ENCODE measurements around the gene FOXN3.
"Not testable (repeated sequence)": the region's sequence is repeated elsewhere in the genome, so short reads cannot be mapped to it uniquely, and the experiment has no call there.

FOXN3 gene

DNA sequence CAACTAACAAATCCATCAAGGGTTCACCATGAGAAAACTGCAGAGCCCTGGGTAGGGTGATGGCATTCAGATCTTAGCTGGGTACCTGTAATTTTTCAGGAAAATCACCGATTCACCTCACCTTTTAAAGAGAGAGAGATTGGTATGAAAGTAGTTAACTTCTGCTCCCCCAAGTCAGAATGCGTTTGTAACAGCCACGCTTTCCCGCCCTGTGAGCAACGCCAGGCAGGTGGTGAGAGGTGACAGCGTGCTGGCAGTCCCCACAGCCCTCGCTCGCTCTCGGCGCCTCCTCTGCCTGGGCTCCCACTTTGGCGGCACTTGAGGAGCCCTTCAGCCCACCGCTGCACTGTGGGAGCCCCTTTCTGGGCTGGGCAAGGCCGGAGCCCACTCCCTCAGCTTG is 305.8 kb downstream of the FOXN3 start:
- not testable (repeated sequence) for DNase-seq

DNA sequence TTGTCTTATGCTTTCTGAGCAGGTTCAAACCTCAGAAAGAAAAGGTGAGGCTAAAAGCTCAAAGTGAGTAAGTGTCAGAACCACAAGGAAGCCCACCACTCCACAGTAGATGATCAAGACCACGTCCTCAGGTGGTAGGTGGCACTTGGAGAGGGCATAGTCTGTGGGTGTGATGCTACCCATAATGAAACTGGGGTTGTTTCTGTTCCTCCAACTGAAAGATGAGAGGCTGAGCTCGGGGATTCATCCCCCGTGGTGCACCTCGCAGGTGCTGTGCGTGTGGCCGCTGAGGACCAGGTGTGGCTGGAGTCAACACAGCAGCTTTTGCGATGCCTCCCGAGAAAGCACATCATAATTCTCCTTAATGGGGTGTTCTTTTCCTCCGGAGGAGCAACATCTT is 306.9 kb downstream of the FOXN3 start:
- no peak for DNase-seq

DNA sequence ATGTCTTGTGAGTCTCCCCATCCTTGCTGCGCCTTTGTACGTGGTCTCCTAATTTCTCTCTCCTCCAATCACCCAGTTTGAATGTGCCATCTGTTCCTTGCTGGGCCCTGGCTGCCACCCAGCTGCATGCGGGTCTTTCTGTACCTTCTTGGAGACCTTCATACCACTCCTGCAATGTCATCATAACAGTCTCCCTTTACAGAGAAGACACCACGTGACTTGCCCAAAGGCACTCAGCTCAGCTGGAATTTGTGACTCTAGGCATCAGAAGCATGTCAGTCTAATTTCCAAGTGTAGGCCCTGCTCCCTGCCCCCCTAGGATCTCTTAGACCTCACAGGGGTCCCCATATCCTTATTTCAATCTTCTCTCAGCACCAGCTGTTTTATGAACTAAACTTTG is 308.4 kb downstream of the FOXN3 start:
- no peak for DNase-seq

DNA sequence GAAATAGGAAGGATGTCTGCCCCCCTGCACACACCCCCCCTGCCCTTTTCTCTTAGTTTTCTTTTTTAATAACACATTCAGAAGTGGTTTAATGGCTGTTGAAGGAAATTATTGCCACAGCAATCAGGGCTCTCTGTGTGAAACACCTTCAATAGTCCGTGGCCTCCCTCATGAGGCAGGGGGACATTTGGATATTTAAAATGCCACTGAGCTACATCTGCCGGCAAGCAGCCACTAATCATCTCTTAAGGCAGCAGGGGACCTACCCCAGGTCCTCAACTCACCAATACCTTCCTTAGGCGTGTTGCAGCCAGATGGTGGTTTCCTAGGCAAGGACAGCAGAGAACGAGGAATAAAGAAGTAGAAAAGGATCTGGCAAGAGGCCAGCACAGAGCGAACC is 309.4 kb downstream of the FOXN3 start:
- no peak for DNase-seq

Measured in stimulated activated CD4-positive, alpha-beta T cell treated with anti-CD3 and anti-CD28 coated beads, Interleukin-2, amount 100 ng/mL, for 48 hours (primary cell).